Hepatocyte (in vitro differentiated cells): ENCODE results near the gene MTMR3. TPM values are rescaled to one million over a fixed set of nuclear protein-coding genes. Genes with fewer than 3 reads are reported as not detected.

Experiments used
- DNase-seq: peaks from one replicate; pipeline ENCODE4 v3.0.0-alpha.2; 2016; ENCODE audit warnings: low spot score
- H2AFZ ChIP-seq: fragments of 200-600 bp; sonication (generic); 2 replicates; pipeline ENCODE4 v1.6.0; 2016; ENCODE audit warnings: antibody characterized with exemption, mild to moderate bottlenecking
- H3K27ac ChIP-seq: fragments of 200-600 bp; sonication (generic); 2 replicates; pipeline ENCODE4 v1.5.1; 2016; ENCODE audit warnings: mild to moderate bottlenecking
- H3K27me3 ChIP-seq: fragments of 200-600 bp; sonication (generic); 2 replicates; pipeline ENCODE4 v1.6.1; 2016
- H3K36me3 ChIP-seq: fragments of 200-600 bp; sonication (generic); replicated peaks from 2 replicates; pipeline ENCODE4 v1.5.1; 2016; ENCODE audit warnings: low read depth; ENCODE audit not compliant: insufficient read depth
- H3K4me1 ChIP-seq: fragments of 200-600 bp; sonication (generic); 2 replicates; pipeline ENCODE4 v1.5.1; 2016; ENCODE audit warnings: mild to moderate bottlenecking, moderate library complexity; ENCODE audit not compliant: insufficient read depth
- H3K4me2 ChIP-seq: fragments of 200-600 bp; sonication (generic); 2 replicates; pipeline ENCODE4 v1.6.0; 2016
- H3K4me3 ChIP-seq: fragments of 200-600 bp; sonication (generic); 2 replicates; pipeline ENCODE4 v1.5.1; 2016; ENCODE audit warnings: mild to moderate bottlenecking
- H3K79me2 ChIP-seq: fragments of 200-600 bp; sonication (generic); 2 replicates; pipeline ENCODE4 v1.6.0; 2017; ENCODE audit warnings: mild to moderate bottlenecking
- H3K9me2 ChIP-seq: fragments of 200-600 bp; sonication (generic); replicated peaks from 2 replicates; pipeline ENCODE4 v1.6.0; 2017; ENCODE audit warnings: mild to moderate bottlenecking; ENCODE audit not compliant: insufficient read depth
- H3K9me3 ChIP-seq: fragments of 200-600 bp; sonication (generic); 2 replicates; pipeline ENCODE4 v1.5.1; 2016; ENCODE audit warnings: low read depth, mild to moderate bottlenecking
- H4K20me1 ChIP-seq: fragments of 200-600 bp; sonication (generic); 2 replicates; pipeline ENCODE4 v1.6.0; 2016; ENCODE audit warnings: mild to moderate bottlenecking; ENCODE audit not compliant: insufficient read depth, poor library complexity, severe bottlenecking
- EZH2 ChIP-seq: fragments of 200-600 bp; sonication (generic); IDR thresholded peaks from 2 replicates; pipeline ENCODE4 v1.6.1; 2016; ENCODE audit warnings: antibody characterized with exemption, mild to moderate bottlenecking, borderline replicate concordance
- EZH2phosphoT487 ChIP-seq: fragments of 200-600 bp; sonication (generic); IDR thresholded peaks from one replicate; pipeline ENCODE4 v1.6.1; 2018; ENCODE audit warnings: antibody characterized with exemption, mild to moderate bottlenecking, low read depth, moderate library complexity; ENCODE audit not compliant: unreplicated experiment, severe bottlenecking
- WGBS: methylation state at CpG from one replicate; pipeline ENCODE4 v1.1.6; 2016; ENCODE audit warnings: low lambda C conversion rate; ENCODE audit errors: missing lambda C conversion rate; 5-methylcytosine and 5-hydroxymethylcytosine counted together
- polyA plus RNA-seq: library from polyadenylated mRNA; unstranded; fragments of >200 nt; fragmentation: Nextera tagmentation; extraction: Ambion mirVana; gene quantifications from 2 replicates; pipeline ENCODE4 v1.2.1, GENCODE V29; 2016
- total RNA-seq: library from RNA; depleted of rRNA; stranded (reverse); fragments of >200 nt; gene quantifications from 2 replicates; pipeline ENCODE4 v1.2.3, GENCODE V29; 2014
- TF ChIP-seq, protein P1 (sequence below): fragments of 200-600 bp; sonication (generic); IDR thresholded peaks from 2 replicates; pipeline ENCODE4 v1.5.1; 2016; ENCODE audit warnings: antibody characterized with exemption, mild to moderate bottlenecking; ENCODE audit not compliant: poor library complexity

The MTMR3 gene
- total and polyA plus RNA-seq, 2 experiments from 2014 or later, result 16.2 to 42.7 TPM

DNA sequence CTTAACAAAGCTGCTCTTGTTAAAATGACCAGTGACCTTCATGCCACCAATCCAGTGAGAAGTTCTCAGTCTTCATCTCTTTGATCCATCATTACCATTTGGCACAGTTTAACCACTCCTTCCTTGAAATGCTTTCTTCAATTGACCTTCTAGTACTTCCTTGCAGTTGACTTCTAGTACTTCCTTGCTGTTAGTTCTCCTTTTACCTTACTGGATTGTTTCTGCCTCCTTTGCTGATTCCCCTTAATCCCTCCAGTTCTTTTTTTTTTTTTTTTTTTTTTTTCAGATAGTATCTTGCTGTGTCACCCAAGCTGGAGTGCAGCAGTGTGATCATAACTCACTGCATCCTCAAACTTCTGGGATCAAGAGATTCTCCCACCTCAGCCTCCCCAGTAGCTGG, 131.3 kb downstream of the MTMR3 start:
- Histone ChIP-seq H3K27me3 (no peaks in the 10 kb centered on the region), H3K9me2 (no peaks in the 10 kb centered on the region), H4K20me1 (no peaks in the 10 kb centered on the region), H3K79me2 (no peaks in the 10 kb centered on the region), H3K4me2 (no peak overlapping the region), H3K4me1 (no peaks in the 10 kb centered on the region), H3K4me3 (no peak overlapping the region), H3K36me3 (no peaks in the 10 kb centered on the region), H3K27ac (no peak overlapping the region), H3K9me3 (no peaks in the 10 kb centered on the region), H2AFZ (no peak overlapping the region)
- DNase-seq, result no peak
- no peak for TF ChIP-seq EZH2phosphoT487
- no peak for TF ChIP-seq EZH2
- TF ChIP-seq, protein P1, sequence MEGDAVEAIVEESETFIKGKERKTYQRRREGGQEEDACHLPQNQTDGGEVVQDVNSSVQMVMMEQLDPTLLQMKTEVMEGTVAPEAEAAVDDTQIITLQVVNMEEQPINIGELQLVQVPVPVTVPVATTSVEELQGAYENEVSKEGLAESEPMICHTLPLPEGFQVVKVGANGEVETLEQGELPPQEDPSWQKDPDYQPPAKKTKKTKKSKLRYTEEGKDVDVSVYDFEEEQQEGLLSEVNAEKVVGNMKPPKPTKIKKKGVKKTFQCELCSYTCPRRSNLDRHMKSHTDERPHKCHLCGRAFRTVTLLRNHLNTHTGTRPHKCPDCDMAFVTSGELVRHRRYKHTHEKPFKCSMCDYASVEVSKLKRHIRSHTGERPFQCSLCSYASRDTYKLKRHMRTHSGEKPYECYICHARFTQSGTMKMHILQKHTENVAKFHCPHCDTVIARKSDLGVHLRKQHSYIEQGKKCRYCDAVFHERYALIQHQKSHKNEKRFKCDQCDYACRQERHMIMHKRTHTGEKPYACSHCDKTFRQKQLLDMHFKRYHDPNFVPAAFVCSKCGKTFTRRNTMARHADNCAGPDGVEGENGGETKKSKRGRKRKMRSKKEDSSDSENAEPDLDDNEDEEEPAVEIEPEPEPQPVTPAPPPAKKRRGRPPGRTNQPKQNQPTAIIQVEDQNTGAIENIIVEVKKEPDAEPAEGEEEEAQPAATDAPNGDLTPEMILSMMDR, result no peak

GRCh38 chr22:30015229-30015797, 132.3 kb downstream of the MTMR3 start:
- WGBS, result 93% methylated on average over 2 of the region's 3 CpGs
- no peak overlapping the region for H3K4me3 ChIP-seq
- H3K27me3 ChIP-seq, result no peaks in the 10 kb centered on the region
- no peaks in the 10 kb centered on the region for H3K4me1 ChIP-seq
- no peaks in the 10 kb centered on the region for H4K20me1 ChIP-seq
- TF ChIP-seq, protein P1, result no peak
- TF ChIP-seq EZH2 (no peak), EZH2phosphoT487 (no peak)
- no peaks in the 10 kb centered on the region for H3K9me3 ChIP-seq
- no peaks in the 10 kb centered on the region for H3K36me3 ChIP-seq
- no peak overlapping the region for H3K4me2 ChIP-seq
- no peak for DNase-seq
- H3K79me2 ChIP-seq, result no peaks in the 10 kb centered on the region
- no peak overlapping the region for H3K27ac ChIP-seq
- H3K9me2 ChIP-seq, result no peaks in the 10 kb centered on the region
- no peak overlapping the region for H2AFZ ChIP-seq

DNA sequence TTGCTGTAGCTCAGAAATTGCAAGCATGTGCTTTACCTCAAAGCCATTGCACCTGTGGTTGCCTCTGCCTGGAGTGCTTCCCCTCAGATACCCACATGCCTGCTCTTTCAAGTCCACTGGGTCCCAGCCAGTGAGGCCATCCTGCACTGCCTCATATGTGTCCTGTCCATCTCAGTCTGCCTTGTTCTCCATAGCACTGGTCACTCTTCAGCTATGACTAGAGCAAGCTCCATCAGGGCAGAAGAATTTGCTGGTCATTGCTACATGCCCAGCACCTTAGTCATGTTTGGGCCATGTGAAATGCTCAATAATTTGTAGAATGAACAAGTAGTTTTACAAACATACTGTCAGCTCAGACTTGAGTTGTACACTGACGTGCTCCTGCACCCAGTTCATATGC, 132.9 kb downstream of the MTMR3 start:
- no peaks in the 10 kb centered on the region for H3K9me2 ChIP-seq
- TF ChIP-seq, protein P1, result no peak
- no peak for TF ChIP-seq EZH2phosphoT487
- no peak for TF ChIP-seq EZH2
- WGBS, result 100% methylated on average over 1 of the region's 1 CpG
- no peaks in the 10 kb centered on the region for H3K4me1 ChIP-seq
- no peaks in the 10 kb centered on the region for H3K9me3 ChIP-seq
- no peak for DNase-seq
- no peak overlapping the region for H2AFZ ChIP-seq
- no peaks in the 10 kb centered on the region for H3K79me2 ChIP-seq
- no peaks in the 10 kb centered on the region for H3K36me3 ChIP-seq
- H3K27me3 ChIP-seq, result no peaks in the 10 kb centered on the region
- no peak overlapping the region for H3K4me2 ChIP-seq
- no peak overlapping the region for H3K4me3 ChIP-seq
- H4K20me1 ChIP-seq, result no peaks in the 10 kb centered on the region
- no peak overlapping the region for H3K27ac ChIP-seq

DNA sequence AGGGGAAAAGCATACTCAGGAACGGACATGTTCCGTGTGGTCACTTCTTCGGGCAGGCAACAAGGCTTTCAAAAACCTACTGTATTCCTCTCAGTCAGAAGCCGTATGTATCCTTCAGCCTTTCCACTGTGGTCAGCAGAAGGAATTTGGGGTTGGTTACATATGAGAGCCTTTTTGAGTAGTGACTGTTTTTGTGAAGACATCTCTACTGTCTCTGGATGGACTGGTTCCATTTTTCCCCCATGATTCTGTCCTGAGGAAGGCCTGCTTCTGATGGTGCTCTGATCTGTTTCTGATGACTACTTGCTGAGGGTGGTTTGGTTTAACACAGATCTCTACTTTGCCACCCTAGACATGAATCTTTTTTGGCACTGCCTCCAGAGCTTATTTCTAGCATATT, 133.6 kb downstream of the MTMR3 start:
- Histone ChIP-seq H3K4me3 (no peak overlapping the region), H3K9me3 (no peaks in the 10 kb centered on the region), H3K36me3 (no peaks in the 10 kb centered on the region), H3K4me2 (no peak overlapping the region), H2AFZ (no peak overlapping the region), H3K9me2 (no peaks in the 10 kb centered on the region), H3K4me1 (no peaks in the 10 kb centered on the region), H4K20me1 (no peaks in the 10 kb centered on the region), H3K27me3 (no peaks in the 10 kb centered on the region), H3K27ac (no peak overlapping the region), H3K79me2 (no peaks in the 10 kb centered on the region)
- DNase-seq, result no peak
- WGBS, result 97% methylated on average over 4 of the region's 4 CpGs
- TF ChIP-seq, protein P1, result no peak
- TF ChIP-seq EZH2phosphoT487 (no peak), EZH2 (no peak)
